ENCODE data around the gene PRKCE.

PRKCE gene

GRCh38 chr2:46077522-46078107, 426.1 kb downstream of the PRKCE start:
- H3K27me3 ChIP-seq (ENCODE audit: control insufficient read depth in 1 of 2, insufficient read depth in 2 of 2, low read length in 2 of 2): no peaks in the 10 kb centered on the region
- H3K36me3 ChIP-seq (ENCODE audit: control insufficient read depth in 1 of 2, insufficient read depth in 2 of 2, low read length in 2 of 2): no peaks in the 10 kb centered on the region
- no peak overlapping the region for H3K9ac ChIP-seq (ENCODE audit: low read depth in 1 of 2, low read length in 2 of 2)
- H3K9me3 ChIP-seq (ENCODE audit: control insufficient read depth in 1 of 2, low read length in 2 of 2): no peaks in the 10 kb centered on the region
- no peak overlapping the region for H3K4me3 ChIP-seq (ENCODE audit: low read depth in 1 of 2, low read length in 2 of 2)
- no peak overlapping the region for H3K27ac ChIP-seq (ENCODE audit: low read depth, low read length)
- peaks cover 0 to 1% of the 10 kb centered on the region in 2 donors for H3K4me1 ChIP-seq (ENCODE audit: control insufficient read depth in 1 of 2, insufficient read depth in 2 of 2, low read length in 2 of 2)

- H3K4me3 ChIP-seq (ENCODE audit: low read depth in 1 of 2, low read length in 2 of 2): no peak overlapping the region
- H3K9me3 ChIP-seq (ENCODE audit: control insufficient read depth in 1 of 2, low read length in 2 of 2): no peaks in the 10 kb centered on the region
- no peaks in the 10 kb centered on the region for H3K36me3 ChIP-seq (ENCODE audit: control insufficient read depth in 1 of 2, insufficient read depth in 2 of 2, low read length in 2 of 2)
- H3K4me1 ChIP-seq (ENCODE audit: control insufficient read depth in 1 of 2, insufficient read depth in 2 of 2, low read length in 2 of 2): peaks cover 0 to 3% of the 10 kb centered on the region in 2 donors
- H3K27me3 ChIP-seq (ENCODE audit: control insufficient read depth in 1 of 2, insufficient read depth in 2 of 2, low read length in 2 of 2): no peaks in the 10 kb centered on the region
- H3K27ac ChIP-seq (ENCODE audit: low read depth, low read length): no peak overlapping the region
- no peak overlapping the region for H3K9ac ChIP-seq (ENCODE audit: low read depth in 1 of 2, low read length in 2 of 2)
These were observed 428.6 kb downstream of the PRKCE start for GRCh38 chr2:46079985-46080560.

- Histone ChIP-seq H3K27me3 (ENCODE audit: control insufficient read depth in 1 of 2, insufficient read depth in 2 of 2, low read length in 2 of 2) (no peaks in the 10 kb centered on the region), H3K9me3 (ENCODE audit: control insufficient read depth in 1 of 2, low read length in 2 of 2) (no peaks in the 10 kb centered on the region), H3K4me3 (ENCODE audit: low read depth in 1 of 2, low read length in 2 of 2) (no peak overlapping the region), H3K4me1 (ENCODE audit: control insufficient read depth in 1 of 2, insufficient read depth in 2 of 2, low read length in 2 of 2) (peaks cover 3 to 4% of the 10 kb centered on the region in 2 donors), H3K36me3 (ENCODE audit: control insufficient read depth in 1 of 2, insufficient read depth in 2 of 2, low read length in 2 of 2) (peaks cover 4 to 5% of the 10 kb centered on the region in 2 donors), H3K27ac (ENCODE audit: low read depth, low read length) (no peak overlapping the region), H3K9ac (ENCODE audit: low read depth in 1 of 2, low read length in 2 of 2) (no peak overlapping the region)
These were observed 431.3 kb downstream of the PRKCE start for GRCh38 chr2:46082531-46083485.

- Histone ChIP-seq H3K4me3 (ENCODE audit: low read depth in 1 of 2, low read length in 2 of 2) (no peak overlapping the region), H3K27ac (ENCODE audit: low read depth, low read length) (no peak overlapping the region), H3K9ac (ENCODE audit: low read depth in 1 of 2, low read length in 2 of 2) (no peak overlapping the region), H3K27me3 (ENCODE audit: control insufficient read depth in 1 of 2, insufficient read depth in 2 of 2, low read length in 2 of 2) (no peaks in the 10 kb centered on the region), H3K36me3 (ENCODE audit: control insufficient read depth in 1 of 2, insufficient read depth in 2 of 2, low read length in 2 of 2) (peaks cover 10% of the 10 kb centered on the region in 2 donors), H3K4me1 (ENCODE audit: control insufficient read depth in 1 of 2, insufficient read depth in 2 of 2, low read length in 2 of 2) (peaks cover 3 to 4% of the 10 kb centered on the region in 2 donors), H3K9me3 (ENCODE audit: control insufficient read depth in 1 of 2, low read length in 2 of 2) (no peaks in the 10 kb centered on the region)
These were observed 435.1 kb downstream of the PRKCE start for GRCh38 chr2:46086578-46087070.

- peaks cover 3 to 4% of the 10 kb centered on the region in 2 donors for H3K4me1 ChIP-seq (ENCODE audit: control insufficient read depth in 1 of 2, insufficient read depth in 2 of 2, low read length in 2 of 2)
- no peak overlapping the region for H3K9ac ChIP-seq (ENCODE audit: low read depth in 1 of 2, low read length in 2 of 2)
- peaks cover 10% of the 10 kb centered on the region in 2 donors for H3K36me3 ChIP-seq (ENCODE audit: control insufficient read depth in 1 of 2, insufficient read depth in 2 of 2, low read length in 2 of 2)
- H3K27me3 ChIP-seq (ENCODE audit: control insufficient read depth in 1 of 2, insufficient read depth in 2 of 2, low read length in 2 of 2): no peaks in the 10 kb centered on the region
- no peak overlapping the region for H3K27ac ChIP-seq (ENCODE audit: low read depth, low read length)
- H3K4me3 ChIP-seq (ENCODE audit: low read depth in 1 of 2, low read length in 2 of 2): no peak overlapping the region
- H3K9me3 ChIP-seq (ENCODE audit: control insufficient read depth in 1 of 2, low read length in 2 of 2): no peaks in the 10 kb centered on the region
These were observed 436.0 kb downstream of the PRKCE start for GRCh38 chr2:46087492-46087891.

- peaks cover 0 to 4% of the 10 kb centered on the region in 2 donors for H3K9me3 ChIP-seq (ENCODE audit: control insufficient read depth in 1 of 2, low read length in 2 of 2)
- H3K36me3 ChIP-seq (ENCODE audit: control insufficient read depth in 1 of 2, insufficient read depth in 2 of 2, low read length in 2 of 2): peaks cover 10% of the 10 kb centered on the region in 2 donors
- H3K27me3 ChIP-seq (ENCODE audit: control insufficient read depth in 1 of 2, insufficient read depth in 2 of 2, low read length in 2 of 2): no peaks in the 10 kb centered on the region
- H3K27ac ChIP-seq (ENCODE audit: low read depth, low read length): no peak overlapping the region
- H3K4me3 ChIP-seq (ENCODE audit: low read depth in 1 of 2, low read length in 2 of 2): no peak overlapping the region
- H3K4me1 ChIP-seq (ENCODE audit: control insufficient read depth in 1 of 2, insufficient read depth in 2 of 2, low read length in 2 of 2): peaks cover 0 to 4% of the 10 kb centered on the region in 2 donors
- no peak overlapping the region for H3K9ac ChIP-seq (ENCODE audit: low read depth in 1 of 2, low read length in 2 of 2)
These were observed 439.5 kb downstream of the PRKCE start for GRCh38 chr2:46091004-46091403.

GRCh38 chr2:46091961-46092667, 440.6 kb downstream of the PRKCE start:
- Histone ChIP-seq H3K9me3 (ENCODE audit: control insufficient read depth in 1 of 2, low read length in 2 of 2) (peaks cover 0 to 4% of the 10 kb centered on the region in 2 donors), H3K9ac (ENCODE audit: low read depth in 1 of 2, low read length in 2 of 2) (no peak overlapping the region), H3K36me3 (ENCODE audit: control insufficient read depth in 1 of 2, insufficient read depth in 2 of 2, low read length in 2 of 2) (peaks cover 9 to 10% of the 10 kb centered on the region in 2 donors), H3K4me3 (ENCODE audit: low read depth in 1 of 2, low read length in 2 of 2) (no peak overlapping the region), H3K27ac (ENCODE audit: low read depth, low read length) (no peak overlapping the region), H3K4me1 (ENCODE audit: control insufficient read depth in 1 of 2, insufficient read depth in 2 of 2, low read length in 2 of 2) (no peaks in the 10 kb centered on the region), H3K27me3 (ENCODE audit: control insufficient read depth in 1 of 2, insufficient read depth in 2 of 2, low read length in 2 of 2) (no peaks in the 10 kb centered on the region)

- no peaks in the 10 kb centered on the region for H3K36me3 ChIP-seq (ENCODE audit: control insufficient read depth in 1 of 2, insufficient read depth in 2 of 2, low read length in 2 of 2)
- no peak overlapping the region for H3K4me3 ChIP-seq (ENCODE audit: low read depth in 1 of 2, low read length in 2 of 2)
- H3K27me3 ChIP-seq (ENCODE audit: control insufficient read depth in 1 of 2, insufficient read depth in 2 of 2, low read length in 2 of 2): no peaks in the 10 kb centered on the region
- no peak overlapping the region for H3K9ac ChIP-seq (ENCODE audit: low read depth in 1 of 2, low read length in 2 of 2)
- peaks cover 0 to 4% of the 10 kb centered on the region in 2 donors for H3K9me3 ChIP-seq (ENCODE audit: control insufficient read depth in 1 of 2, low read length in 2 of 2)
- H3K4me1 ChIP-seq (ENCODE audit: control insufficient read depth in 1 of 2, insufficient read depth in 2 of 2, low read length in 2 of 2): no peaks in the 10 kb centered on the region
- H3K27ac ChIP-seq (ENCODE audit: low read depth, low read length): no peak overlapping the region
These were observed 443.2 kb downstream of the PRKCE start for GRCh38 chr2:46094689-46095088.

GRCh38 chr2:46095830-46096229, 444.4 kb downstream of the PRKCE start:
- H3K36me3 ChIP-seq (ENCODE audit: control insufficient read depth in 1 of 2, insufficient read depth in 2 of 2, low read length in 2 of 2): no peaks in the 10 kb centered on the region
- H3K4me3 ChIP-seq (ENCODE audit: low read depth in 1 of 2, low read length in 2 of 2): no peak overlapping the region
- H3K4me1 ChIP-seq (ENCODE audit: control insufficient read depth in 1 of 2, insufficient read depth in 2 of 2, low read length in 2 of 2): no peaks in the 10 kb centered on the region
- H3K9me3 ChIP-seq (ENCODE audit: control insufficient read depth in 1 of 2, low read length in 2 of 2): peaks cover 0 to 4% of the 10 kb centered on the region in 2 donors
- no peaks in the 10 kb centered on the region for H3K27me3 ChIP-seq (ENCODE audit: control insufficient read depth in 1 of 2, insufficient read depth in 2 of 2, low read length in 2 of 2)
- H3K9ac ChIP-seq (ENCODE audit: low read depth in 1 of 2, low read length in 2 of 2): no peak overlapping the region
- no peak overlapping the region for H3K27ac ChIP-seq (ENCODE audit: low read depth, low read length)
